Measurements from ENCODE around the gene KRT6A.

Gene KRT6A

DNA sequence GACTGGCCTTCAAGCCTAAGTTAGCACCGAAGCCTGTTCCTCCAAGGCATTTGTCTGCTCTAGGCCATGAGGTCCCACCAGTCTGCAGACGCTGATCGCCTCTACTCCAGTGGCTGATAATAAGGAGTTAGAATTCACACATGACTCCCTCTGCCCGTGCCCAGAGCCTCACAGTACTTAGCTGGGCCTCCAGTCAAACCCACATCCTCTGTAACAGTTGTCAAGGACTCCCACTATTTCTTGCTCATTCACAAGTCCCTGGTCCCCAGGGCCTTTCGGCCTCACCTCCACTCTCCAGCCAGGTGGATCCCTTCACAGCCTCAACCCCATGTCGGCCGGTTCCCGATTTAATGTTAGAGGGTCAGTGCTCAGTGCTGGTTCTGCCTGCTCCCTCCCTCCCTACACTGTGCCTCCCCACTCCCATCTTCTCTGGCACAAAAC is 33.5 kb upstream of the KRT6A start:
- ChIA-PET POLR2A (ENCODE audit: low non-redundant PET) (no interaction called here), CTCF (no interaction called here)
- H3K27ac ChIP-seq: peak overlapping the region; percentile 100
- TF ChIP-seq, protein P1, sequence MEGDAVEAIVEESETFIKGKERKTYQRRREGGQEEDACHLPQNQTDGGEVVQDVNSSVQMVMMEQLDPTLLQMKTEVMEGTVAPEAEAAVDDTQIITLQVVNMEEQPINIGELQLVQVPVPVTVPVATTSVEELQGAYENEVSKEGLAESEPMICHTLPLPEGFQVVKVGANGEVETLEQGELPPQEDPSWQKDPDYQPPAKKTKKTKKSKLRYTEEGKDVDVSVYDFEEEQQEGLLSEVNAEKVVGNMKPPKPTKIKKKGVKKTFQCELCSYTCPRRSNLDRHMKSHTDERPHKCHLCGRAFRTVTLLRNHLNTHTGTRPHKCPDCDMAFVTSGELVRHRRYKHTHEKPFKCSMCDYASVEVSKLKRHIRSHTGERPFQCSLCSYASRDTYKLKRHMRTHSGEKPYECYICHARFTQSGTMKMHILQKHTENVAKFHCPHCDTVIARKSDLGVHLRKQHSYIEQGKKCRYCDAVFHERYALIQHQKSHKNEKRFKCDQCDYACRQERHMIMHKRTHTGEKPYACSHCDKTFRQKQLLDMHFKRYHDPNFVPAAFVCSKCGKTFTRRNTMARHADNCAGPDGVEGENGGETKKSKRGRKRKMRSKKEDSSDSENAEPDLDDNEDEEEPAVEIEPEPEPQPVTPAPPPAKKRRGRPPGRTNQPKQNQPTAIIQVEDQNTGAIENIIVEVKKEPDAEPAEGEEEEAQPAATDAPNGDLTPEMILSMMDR (conservative IDR thresholded peaks at IDR 0.05; ENCODE audit: low read depth): no peak
- no peak for DNase-seq (ENCODE audit: low spot score)

DNA sequence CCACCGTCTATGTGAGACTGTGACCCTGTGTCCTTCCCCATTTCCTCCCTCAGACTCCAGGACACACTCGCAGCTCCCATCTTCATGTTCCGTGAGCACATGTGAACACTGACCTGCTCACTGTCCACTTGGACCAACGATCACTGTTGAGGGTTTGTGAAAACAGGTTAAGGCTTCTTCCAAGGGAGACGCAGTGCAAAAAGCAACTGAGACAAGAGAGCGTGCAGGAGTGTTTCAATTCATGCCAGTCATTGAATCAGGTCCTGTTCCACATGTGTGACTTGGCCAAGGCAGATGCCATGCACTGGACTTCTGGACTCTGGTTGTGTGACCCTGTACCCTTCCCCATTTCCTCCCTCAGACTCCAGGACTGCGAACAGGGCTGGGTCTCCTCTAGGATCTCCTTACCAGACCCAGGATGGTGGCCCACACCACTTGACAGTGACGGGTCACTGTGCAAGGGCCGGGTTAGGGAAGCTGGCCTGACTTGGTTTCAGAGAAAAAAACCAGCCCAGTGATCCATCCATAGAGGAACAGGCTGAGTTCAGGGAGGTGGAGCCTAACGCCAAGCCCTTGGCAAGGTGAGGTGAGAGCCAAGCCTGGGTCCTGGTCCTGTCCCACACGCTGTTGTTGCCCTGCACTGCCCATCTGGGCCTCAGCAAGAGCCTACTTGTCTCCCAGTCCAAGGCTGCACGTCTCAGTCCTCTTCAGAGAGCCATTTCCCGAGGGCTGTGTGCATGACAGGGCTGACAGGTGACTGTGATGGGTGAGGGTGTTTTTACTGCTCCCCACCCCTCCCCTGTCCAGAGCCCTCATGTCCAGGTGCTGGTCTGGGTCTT is 32.8 kb upstream of the KRT6A start:
- DNase-seq (ENCODE audit: low spot score): no peak

DNA sequence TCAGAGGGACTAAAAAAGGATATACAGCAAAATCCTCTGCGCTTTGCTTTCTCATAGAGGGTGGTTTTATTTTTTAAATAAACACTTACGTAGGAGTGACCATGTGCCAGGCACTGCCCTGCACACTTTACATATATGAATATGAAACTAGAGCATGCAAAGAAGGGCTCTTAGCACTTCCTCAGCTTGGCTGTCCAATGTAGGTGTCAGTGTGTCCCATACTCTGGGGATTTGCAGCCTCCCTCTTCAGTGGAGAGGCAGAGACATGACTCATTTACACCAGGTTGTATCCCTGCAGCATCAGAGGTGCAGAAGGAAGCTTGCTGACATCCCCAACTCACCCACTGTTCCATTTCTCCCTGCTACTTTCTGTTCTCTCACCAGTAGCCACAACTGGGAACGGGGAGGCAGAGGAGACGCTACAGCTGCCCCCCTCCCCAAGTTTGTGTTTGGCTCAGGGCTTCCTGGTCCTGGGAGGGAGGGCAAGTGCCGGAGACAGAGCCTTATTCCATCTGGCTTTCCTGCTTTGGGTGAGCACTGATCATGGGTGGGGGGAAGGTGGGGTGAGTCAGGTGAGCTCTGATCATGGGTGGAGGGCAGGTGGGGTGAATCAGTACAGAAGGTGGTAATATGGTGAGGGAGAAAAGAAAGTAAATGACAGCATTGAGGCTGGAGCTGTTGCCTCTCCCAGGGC is 32.0 kb upstream of the KRT6A start:
- peak overlapping the region; percentile 100 for H3K27ac ChIP-seq
- TF ChIP-seq, protein P1 (conservative IDR thresholded peaks at IDR 0.05; ENCODE audit: low read depth): no peak
- ChIA-PET CTCF (interaction anchor here (0.6 to 1.3 kb wide), 5 partner anchors 10 to 368 kb away, joined by 3 to 6 read pairs (median 5); no protein-coding TSS in a partner anchor), POLR2A (ENCODE audit: low non-redundant PET) (no interaction called here)
- peak; percentile 50 for DNase-seq (ENCODE audit: low spot score)

More for the DNA sequence above, 32.8 kb upstream of the KRT6A start:
- POLR2A ChIA-PET (ENCODE audit: low non-redundant PET): no interaction called here
- peak overlapping the region; percentile 100 for H3K27ac ChIP-seq
- CTCF ChIA-PET: interaction anchor here (0.6 to 1.0 kb wide), 4 partner anchors 19 to 577 kb away, joined by 3 to 6 read pairs (median 4); no protein-coding TSS in a partner anchor
- TF ChIP-seq, protein P1 (conservative IDR thresholded peaks at IDR 0.05; ENCODE audit: low read depth): no peak

- ChIA-PET CTCF (interaction anchor here (0.6 to 1.3 kb wide), 4 partner anchors 11 to 368 kb away, joined by 4 to 6 read pairs (median 5); no protein-coding TSS in a partner anchor), POLR2A (ENCODE audit: low non-redundant PET) (no interaction called here)
- TF ChIP-seq, protein P1 (conservative IDR thresholded peaks at IDR 0.05; ENCODE audit: low read depth): no peak
- DNase-seq (ENCODE audit: low spot score): peak; percentile 54
- peak overlapping the region; percentile 100 for H3K27ac ChIP-seq
Observed at GRCh38 chr12:52524241-52524897, 31.3 kb upstream of the KRT6A start.

DNA sequence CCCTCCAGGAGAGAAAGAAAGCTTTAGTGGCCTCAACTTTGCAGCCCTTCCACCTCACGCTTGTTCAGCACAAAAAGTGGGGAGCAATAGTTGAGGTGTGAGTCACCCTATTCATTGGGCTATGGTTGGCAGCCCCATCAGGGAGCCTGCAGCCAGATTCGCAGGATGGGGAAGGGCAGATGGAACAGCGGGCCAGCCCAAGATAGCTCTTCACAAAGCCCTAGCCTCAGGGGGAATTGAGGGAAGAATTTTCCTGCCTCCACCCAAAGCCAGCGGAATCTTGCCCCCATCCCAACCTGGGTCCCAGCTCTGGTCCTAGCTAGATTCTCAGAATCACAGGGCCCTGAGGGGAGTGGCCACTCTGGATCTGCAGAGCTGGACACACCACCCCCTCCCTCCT is 30.8 kb upstream of the KRT6A start:
- ChIA-PET CTCF (interaction anchor here (0.6 to 1.3 kb wide), 3 partner anchors 11 to 367 kb away, joined by 3 to 5 read pairs (median 4); no protein-coding TSS in a partner anchor), POLR2A (ENCODE audit: low non-redundant PET) (no interaction called here)
- peak; percentile 62 for DNase-seq (ENCODE audit: low spot score)
- TF ChIP-seq, protein P1 (conservative IDR thresholded peaks at IDR 0.05; ENCODE audit: low read depth): no peak
- peak overlapping the region; percentile 100 for H3K27ac ChIP-seq
